ENCODE measurements around the gene TRAM2.

TRAM2 gene

DNA sequence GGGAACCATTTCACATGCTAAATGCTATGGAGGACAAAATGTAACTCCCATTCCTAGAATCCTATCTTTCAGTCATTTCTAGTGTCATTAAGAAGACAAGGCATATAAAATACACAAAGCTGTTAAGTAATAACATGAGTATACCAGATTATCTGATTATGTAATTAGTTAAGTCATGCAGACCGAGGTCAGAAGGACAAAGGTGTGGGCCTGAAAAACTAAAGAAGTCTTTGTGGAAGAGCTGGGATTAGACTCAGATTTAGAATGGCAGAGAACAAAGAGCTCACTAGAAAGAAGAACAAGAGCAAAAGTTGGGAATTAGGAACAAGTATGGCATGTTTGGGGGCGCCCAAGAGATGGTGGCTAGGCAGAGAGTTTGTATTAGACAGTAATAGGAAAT is 119.8 kb downstream of the TRAM2 start:
- Histone ChIP-seq H3K9ac (ENCODE audit: low read length) (no peak overlapping the region), H3K27me3 (ENCODE audit: insufficient read depth, low read length) (no peaks in the 10 kb centered on the region), H3K36me3 (ENCODE audit: insufficient read depth, low read length) (no peaks in the 10 kb centered on the region), H3K4me2 (ENCODE audit: low read length) (no peak overlapping the region), H3K4me3 (ENCODE audit: low read depth, low read length, poor library complexity, severe bottlenecking) (no peak overlapping the region), H3F3A (ENCODE audit: insufficient read depth, low read length) (no peaks in the 10 kb centered on the region), H2AFZ (ENCODE audit: low read length) (no peak overlapping the region), H3K9me2 (ENCODE audit: low read depth, low read length) (no peaks in the 10 kb centered on the region), H3K79me2 (ENCODE audit: insufficient read depth, low read length) (no peaks in the 10 kb centered on the region), H3K9me3 (ENCODE audit: low read length) (no peaks in the 10 kb centered on the region), H3K4me1 (ENCODE audit: insufficient read depth, low read length, severe bottlenecking) (no peaks in the 10 kb centered on the region), H4K20me1 (ENCODE audit: insufficient read depth, low read length) (no peaks in the 10 kb centered on the region), H3K27ac (ENCODE audit: low read depth, low read length, poor library complexity, severe bottlenecking) (no peak overlapping the region)
- TF ChIP-seq EZH2 (IDR thresholded peaks at IDR 0.05; ENCODE audit: borderline replicate concordance, low read length) (no peak), CTCF (IDR thresholded peaks at IDR 0.05; ENCODE audit: low read length) (no peak)

- Histone ChIP-seq H3K4me1 (ENCODE audit: insufficient read depth, low read length, severe bottlenecking) (no peaks in the 10 kb centered on the region), H3K4me3 (ENCODE audit: low read depth, low read length, poor library complexity, severe bottlenecking) (no peak overlapping the region), H3K79me2 (ENCODE audit: insufficient read depth, low read length) (no peaks in the 10 kb centered on the region), H3K9me3 (ENCODE audit: low read length) (no peaks in the 10 kb centered on the region), H4K20me1 (ENCODE audit: insufficient read depth, low read length) (no peaks in the 10 kb centered on the region), H3K27ac (ENCODE audit: low read depth, low read length, poor library complexity, severe bottlenecking) (no peak overlapping the region), H2AFZ (ENCODE audit: low read length) (no peak overlapping the region), H3K9ac (ENCODE audit: low read length) (no peak overlapping the region), H3K4me2 (ENCODE audit: low read length) (no peak overlapping the region), H3K36me3 (ENCODE audit: insufficient read depth, low read length) (no peaks in the 10 kb centered on the region), H3F3A (ENCODE audit: insufficient read depth, low read length) (no peaks in the 10 kb centered on the region), H3K9me2 (ENCODE audit: low read depth, low read length) (no peaks in the 10 kb centered on the region), H3K27me3 (ENCODE audit: insufficient read depth, low read length) (no peaks in the 10 kb centered on the region)
- TF ChIP-seq CTCF (IDR thresholded peaks at IDR 0.05; ENCODE audit: low read length): no peak
- no peak for TF ChIP-seq EZH2 (IDR thresholded peaks at IDR 0.05; ENCODE audit: borderline replicate concordance, low read length)
Measured at GRCh38 chr6:52454556-52454955, 122.3 kb downstream of the TRAM2 start.

Data from OCI-LY1 (cell line).